ENCODE results near the gene ABLIM3. TPM values are rescaled to one million over a fixed set of nuclear protein-coding genes. Genes with fewer than 3 reads are reported as not detected.

Gene ABLIM3
- total and polyA plus RNA-seq, 2 of the 13 experiments (the other 11 are each of a cell fraction or from before 2014, with no cell fraction given) = 0.53 to 6.3 TPM

DNA sequence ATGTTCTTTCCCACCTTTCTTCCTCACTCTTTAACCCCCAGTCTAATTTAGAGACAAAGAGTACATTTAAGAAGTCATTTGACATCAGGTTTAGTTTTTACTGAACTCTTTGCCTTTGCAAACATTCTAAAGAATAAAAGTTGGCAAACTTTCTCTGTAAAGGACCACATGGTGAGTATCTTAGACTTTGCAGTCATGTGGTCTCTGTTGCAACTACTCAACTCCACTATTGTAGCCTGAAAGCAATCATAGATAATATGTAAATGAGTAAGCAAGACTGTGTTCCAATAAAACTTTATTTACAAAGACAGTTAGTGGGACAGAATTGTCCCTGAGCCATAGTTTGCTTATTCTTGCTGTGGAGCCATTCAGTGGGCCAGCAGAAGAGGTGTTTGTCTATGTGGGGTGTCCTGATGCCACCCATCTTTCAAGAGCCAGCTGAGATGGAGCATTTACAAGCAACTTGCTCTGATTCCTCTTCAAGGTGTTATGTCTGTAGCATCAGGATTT is 25.4 kb downstream of the ABLIM3 start:
- in situ Hi-C loops (cut with HindIII; ENCODE audit: extremely low pct_ligation_motif_present, low pct_unique_long_range_greater_than_20kb) = no loop called here
- Histone ChIP-seq H3K4me2 (ENCODE audit: low read depth, low read length) (no peak overlapping the region), H4K20me1 (ENCODE audit: insufficient read depth, low read length) (no peaks in the 10 kb centered on the region), H3K27me3 (ENCODE audit: control insufficient read depth in 1 of 2, insufficient read depth in 2 of 2, low read length in 2 of 2) (no peaks in the 10 kb centered on the region), H3K79me2 (ENCODE audit: insufficient read depth, low read length) (peaks cover 6% of the 10 kb centered on the region), H3K27ac (ENCODE audit: extremely low read length, insufficient read depth, low read length) (no peak overlapping the region), H3K9ac (ENCODE audit: insufficient read depth, low read depth, low read length) (no peak overlapping the region), H3K4me3 (replicated peaks in 1 of 3; ENCODE audit: insufficient read depth in 1 of 3, low read depth in 2 of 3, low read length in 3 of 3) (no peak overlapping the region), H3K4me1 (ENCODE audit: insufficient read depth, low read length) (peaks cover 42% of the 10 kb centered on the region), H3K36me3 (replicated peaks in 1 of 2; ENCODE audit: control insufficient read depth in 1 of 2, insufficient read depth in 2 of 2, low read length in 2 of 2) (no peaks in the 10 kb centered on the region), H3K9me3 (ENCODE audit: low read length) (no peaks in the 10 kb centered on the region), H2AFZ (ENCODE audit: low read length) (no peak overlapping the region)
- POLR2A ChIA-PET = no interaction called here
- CTCF ChIA-PET (ENCODE audit: low intra/inter-chr PET ratio, low total read pairs) = no interaction called here
- ATAC-seq = no peak
- no TSS peak for BruUV-seq (replicated peaks)
- DNase-seq (ENCODE audit: low spot score) = no peak
- TF ChIP-seq EP300 (IDR thresholded peaks at IDR 0.05; ENCODE audit: low read depth in 2 of 2, low read length in 2 of 2) = no peak
- no peak for TF ChIP-seq EP300 (CRISPR knock-in tag; IDR thresholded peaks at IDR 0.05; ENCODE audit: borderline replicate concordance)
- no peak for TF ChIP-seq SMAD3 (CRISPR knock-in tag; IDR thresholded peaks at IDR 0.05)
- TF ChIP-seq, protein P1, sequence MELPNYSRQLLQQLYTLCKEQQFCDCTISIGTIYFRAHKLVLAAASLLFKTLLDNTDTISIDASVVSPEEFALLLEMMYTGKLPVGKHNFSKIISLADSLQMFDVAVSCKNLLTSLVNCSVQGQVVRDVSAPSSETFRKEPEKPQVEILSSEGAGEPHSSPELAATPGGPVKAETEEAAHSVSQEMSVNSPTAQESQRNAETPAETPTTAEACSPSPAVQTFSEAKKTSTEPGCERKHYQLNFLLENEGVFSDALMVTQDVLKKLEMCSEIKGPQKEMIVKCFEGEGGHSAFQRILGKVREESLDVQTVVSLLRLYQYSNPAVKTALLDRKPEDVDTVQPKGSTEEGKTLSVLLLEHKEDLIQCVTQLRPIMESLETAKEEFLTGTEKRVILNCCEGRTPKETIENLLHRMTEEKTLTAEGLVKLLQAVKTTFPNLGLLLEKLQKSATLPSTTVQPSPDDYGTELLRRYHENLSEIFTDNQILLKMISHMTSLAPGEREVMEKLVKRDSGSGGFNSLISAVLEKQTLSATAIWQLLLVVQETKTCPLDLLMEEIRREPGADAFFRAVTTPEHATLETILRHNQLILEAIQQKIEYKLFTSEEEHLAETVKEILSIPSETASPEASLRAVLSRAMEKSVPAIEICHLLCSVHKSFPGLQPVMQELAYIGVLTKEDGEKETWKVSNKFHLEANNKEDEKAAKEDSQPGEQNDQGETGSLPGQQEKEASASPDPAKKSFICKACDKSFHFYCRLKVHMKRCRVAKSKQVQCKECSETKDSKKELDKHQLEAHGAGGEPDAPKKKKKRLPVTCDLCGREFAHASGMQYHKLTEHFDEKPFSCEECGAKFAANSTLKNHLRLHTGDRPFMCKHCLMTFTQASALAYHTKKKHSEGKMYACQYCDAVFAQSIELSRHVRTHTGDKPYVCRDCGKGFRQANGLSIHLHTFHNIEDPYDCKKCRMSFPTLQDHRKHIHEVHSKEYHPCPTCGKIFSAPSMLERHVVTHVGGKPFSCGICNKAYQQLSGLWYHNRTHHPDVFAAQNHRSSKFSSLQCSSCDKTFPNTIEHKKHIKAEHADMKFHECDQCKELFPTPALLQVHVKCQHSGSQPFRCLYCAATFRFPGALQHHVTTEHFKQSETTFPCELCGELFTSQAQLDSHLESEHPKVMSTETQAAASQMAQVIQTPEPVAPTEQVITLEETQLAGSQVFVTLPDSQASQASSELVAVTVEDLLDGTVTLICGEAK (IDR thresholded peaks at IDR 0.05) = peak; percentile 42
- TF ChIP-seq, protein P1 (CRISPR knock-in tag; IDR thresholded peaks at IDR 0.05) = peak; percentile 92
- no peak for TF ChIP-seq ZNF879 (CRISPR knock-in tag; IDR thresholded peaks at IDR 0.05)
- intact Hi-C loops (cut with micrococcal nuclease; ENCODE audit: unreplicated experiment) = no loop called here
- FAIRE-seq = no peak
